ENCODE data around the gene KRTAP12-4. TPM values are rescaled to one million over a fixed set of nuclear protein-coding genes. Genes with fewer than 3 reads are reported as not detected.
"Not testable (repeated sequence)": the region's sequence is repeated elsewhere in the genome, so short reads cannot be mapped to it uniquely, and the experiment has no call there.

The KRTAP12-4 gene
- total RNA-seq, 2 experiments from 2014 or later: not detected

DNA sequence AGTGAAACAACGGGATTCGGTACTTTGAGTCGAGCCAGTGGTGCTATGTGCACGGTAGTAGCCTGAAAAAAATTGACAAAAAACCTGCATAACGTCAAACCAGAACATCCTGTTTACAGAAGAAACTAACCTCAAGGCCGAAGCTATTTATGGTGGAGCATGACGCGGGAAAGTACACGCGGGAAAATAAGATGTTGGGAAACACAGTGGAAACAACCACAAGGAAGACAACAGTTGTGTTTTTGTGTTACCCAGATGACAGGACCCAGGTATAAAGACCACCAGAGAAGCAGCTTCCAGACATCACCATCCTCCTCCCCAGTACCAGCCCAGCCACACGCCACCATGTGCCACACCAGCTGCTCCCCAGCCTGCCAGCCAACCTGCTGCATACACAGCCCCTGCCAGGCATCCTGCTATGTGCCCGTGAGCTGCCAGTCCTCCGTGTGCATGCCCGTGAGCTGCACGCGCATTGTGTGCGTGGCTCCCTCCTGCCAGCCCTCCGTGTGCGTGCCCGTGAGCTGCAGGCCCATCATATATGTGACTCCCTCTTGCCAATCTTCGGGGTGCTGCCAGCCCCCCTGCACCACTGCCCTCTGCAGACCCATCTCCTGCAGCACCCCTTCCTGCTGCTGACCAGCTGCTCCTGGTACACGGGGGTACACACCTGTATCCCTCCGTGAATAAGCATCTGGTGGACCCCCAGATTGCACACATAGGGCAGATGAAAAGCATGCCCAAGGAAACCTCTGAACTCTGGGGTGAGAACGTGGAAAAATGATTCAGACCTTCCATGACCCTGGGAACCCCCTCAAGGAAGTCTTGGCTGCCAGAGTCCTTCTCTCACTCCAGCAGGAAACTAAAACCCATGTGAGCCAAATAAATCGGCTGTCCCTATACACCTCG, 3.4 kb upstream of the KRTAP12-4 start, which contains the start of gene KRTAP12-3:
TSS of gene KRTAP12-3 (plus strand) at position 298 of the 906 bp plus-strand sequence. CDS start at position 346, 48 bp downstream.
- peaks cover 19% of the 10 kb centered on the region for H3K9me3 Mint-ChIP-seq (ENCODE audit: low read depth)
- CTCF ChIA-PET: interaction anchor here (1.0 to 1.6 kb wide), 4 partner anchors 8 to 144 kb away, joined by 3 to 4 read pairs (median 4); partner anchors contain the start of gene UBE2G2
- peaks cover 64% of the 10 kb centered on the region for H3K4me1 Mint-ChIP-seq

GRCh38 chr21:44656868-44657267, 2.4 kb upstream of the KRTAP12-4 start:
- Mint-ChIP-seq H3K9me3 (ENCODE audit: low read depth) (peaks cover 16% of the 10 kb centered on the region), H3K27ac (peak overlapping the region; percentile 96), H3K4me3 (peak overlapping the region; percentile 61), H3K4me1 (peaks cover 64% of the 10 kb centered on the region), H3K36me3 (peaks cover 50% of the 10 kb centered on the region), H3K27me3 (no peaks in the 10 kb centered on the region)
- CTCF ChIA-PET: interaction anchor here (1.2 kb wide), 1 partner anchor 137 kb away, joined by 4 read pairs; no protein-coding TSS in a partner anchor
- ATAC-seq (no peak), DNase-seq (no peak)

More for the DNA sequence above, 3.4 kb upstream of the KRTAP12-4 start, which contains the start of gene KRTAP12-3:
- peaks cover 4% of the 10 kb centered on the region for H3K27me3 Mint-ChIP-seq
- DNase-seq (peak; percentile 70), ATAC-seq (peak; percentile 84)
- H3K4me3 Mint-ChIP-seq: peak within 1 kb of the TSS; percentile 61
- peak within 1 kb of the TSS; percentile 96 for H3K27ac Mint-ChIP-seq
- H3K36me3 Mint-ChIP-seq: peaks cover 54% of the 10 kb centered on the region

GRCh38 chr21:44653656-44654575, 543 bp downstream of the KRTAP12-4 start:
- ATAC-seq (no peak), DNase-seq (peak; percentile 53)
- no peak overlapping the region for H3K4me3 Mint-ChIP-seq
- peak overlapping the region; percentile 56 for H3K27ac Mint-ChIP-seq
- peaks cover 37% of the 10 kb centered on the region for H3K36me3 Mint-ChIP-seq
- CTCF ChIA-PET: no interaction called here
- H3K4me1 Mint-ChIP-seq: peaks cover 54% of the 10 kb centered on the region
- peaks cover 15% of the 10 kb centered on the region for H3K9me3 Mint-ChIP-seq (ENCODE audit: low read depth)
- no peaks in the 10 kb centered on the region for H3K27me3 Mint-ChIP-seq

DNA sequence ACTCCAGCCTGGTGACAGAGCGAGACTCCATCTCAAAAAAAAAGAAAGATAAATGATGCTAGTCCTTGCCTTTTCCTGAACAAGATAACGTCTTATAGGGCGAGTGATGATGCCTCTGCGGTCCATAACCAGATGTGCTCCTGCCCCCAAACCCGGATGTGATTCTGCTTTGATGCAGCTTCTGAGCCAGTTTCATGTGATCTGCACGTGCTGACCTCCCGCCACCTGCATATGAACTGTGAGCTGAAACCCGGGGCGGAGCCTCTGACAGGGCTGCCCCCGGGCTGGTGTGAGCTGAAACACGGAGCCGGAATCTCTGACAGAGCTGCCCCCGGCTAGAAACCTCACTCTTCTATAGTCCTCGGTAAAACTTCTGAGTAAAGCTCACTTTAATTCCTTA, 1.3 kb downstream of the KRTAP12-4 start:
- Mint-ChIP-seq H3K27me3 (no peaks in the 10 kb centered on the region), H3K4me3 (no peak overlapping the region), H3K9me3 (ENCODE audit: low read depth) (peaks cover 15% of the 10 kb centered on the region), H3K4me1 (peaks cover 46% of the 10 kb centered on the region), H3K27ac (no peak overlapping the region), H3K36me3 (peaks cover 33% of the 10 kb centered on the region)
- ATAC-seq (no peak), DNase-seq (no peak)
- CTCF ChIA-PET: no interaction called here

DNA sequence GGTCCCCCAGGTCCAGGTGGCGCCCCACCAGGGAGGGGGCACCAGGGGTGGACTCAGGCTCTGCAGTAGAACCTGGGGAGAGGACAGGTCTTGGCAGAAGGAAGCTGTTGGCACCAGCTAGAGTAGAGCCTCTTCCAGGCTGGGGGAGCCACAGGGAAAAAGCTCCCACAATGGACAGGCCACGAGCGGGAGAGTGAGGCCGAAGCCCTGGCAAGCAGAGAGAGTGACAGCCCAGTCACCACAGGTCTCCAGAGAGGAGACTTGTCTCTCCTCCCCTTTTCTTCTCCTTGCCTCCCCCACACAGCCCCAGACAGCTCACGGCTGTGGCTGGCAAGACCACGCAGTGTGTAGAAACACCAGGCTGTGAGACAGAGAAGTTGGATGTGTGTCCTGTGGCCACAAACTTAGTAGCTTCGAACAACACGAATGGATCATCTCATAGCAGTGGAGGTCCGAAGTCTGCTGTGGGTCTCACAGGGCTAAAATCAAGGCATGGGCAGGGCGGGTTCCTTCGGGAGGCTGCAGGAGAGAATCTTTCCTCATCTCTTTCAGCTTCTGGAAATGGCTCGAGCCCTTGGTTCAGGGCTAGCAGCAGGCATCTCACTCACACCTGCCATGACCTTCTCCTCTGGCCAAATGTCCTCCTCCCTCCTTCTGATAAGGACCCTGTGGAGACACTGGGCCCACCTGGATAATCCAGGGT, 3.3 kb downstream of the KRTAP12-4 start:
- no peak for DNase-seq
- no peak for ATAC-seq
- Mint-ChIP-seq H3K36me3 (peaks cover 15% of the 10 kb centered on the region), H3K4me3 (no peak overlapping the region), H3K4me1 (peaks cover 26% of the 10 kb centered on the region), H3K27ac (no peak overlapping the region), H3K9me3 (ENCODE audit: low read depth) (peaks cover 5% of the 10 kb centered on the region), H3K27me3 (no peaks in the 10 kb centered on the region)
- CTCF ChIA-PET: no interaction called here

DNA sequence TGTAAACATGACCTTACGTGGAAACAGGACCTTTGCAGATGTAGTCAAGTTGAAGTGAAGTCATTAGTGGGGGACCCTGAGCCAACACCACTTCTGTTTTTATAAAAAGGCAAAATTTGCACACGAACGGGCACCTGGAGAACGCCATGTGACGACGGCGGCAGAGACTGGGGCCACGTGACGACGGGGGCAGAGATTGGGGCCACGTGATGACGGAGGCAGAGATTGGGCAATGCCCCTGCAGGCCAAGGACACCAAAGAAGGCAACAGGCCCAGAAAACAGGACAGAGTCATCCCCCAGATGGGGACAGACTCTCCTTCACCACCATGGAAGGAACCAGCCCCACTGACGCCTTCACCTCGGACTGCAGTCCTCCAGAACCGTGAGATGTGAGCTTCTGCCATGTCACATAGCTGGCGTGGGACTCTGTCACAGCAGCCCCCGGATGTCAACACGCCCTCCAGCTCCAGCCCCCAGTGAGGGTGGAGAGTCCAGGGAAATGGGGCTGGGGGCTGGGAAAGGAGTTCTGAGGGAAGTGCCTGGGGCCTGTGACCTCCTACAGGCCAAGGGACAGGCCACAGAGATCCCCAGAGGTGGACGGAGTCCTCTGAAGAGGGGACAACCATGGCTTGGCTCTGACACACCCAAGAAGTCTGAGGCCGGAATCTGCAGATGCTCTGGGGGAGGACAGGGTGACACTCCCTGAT, 4.0 kb downstream of the KRTAP12-4 start:
- Mint-ChIP-seq H3K4me1 (peaks cover 23% of the 10 kb centered on the region), H3K9me3 (ENCODE audit: low read depth) (peaks cover 2% of the 10 kb centered on the region), H3K27me3 (no peaks in the 10 kb centered on the region), H3K27ac (no peak overlapping the region), H3K36me3 (peaks cover 11% of the 10 kb centered on the region), H3K4me3 (no peak overlapping the region)
- CTCF ChIA-PET: interaction anchor here (1.4 kb wide), 1 partner anchor 8 kb away, joined by 4 read pairs; no protein-coding TSS in a partner anchor
- DNase-seq (no peak), ATAC-seq (no peak)

DNA sequence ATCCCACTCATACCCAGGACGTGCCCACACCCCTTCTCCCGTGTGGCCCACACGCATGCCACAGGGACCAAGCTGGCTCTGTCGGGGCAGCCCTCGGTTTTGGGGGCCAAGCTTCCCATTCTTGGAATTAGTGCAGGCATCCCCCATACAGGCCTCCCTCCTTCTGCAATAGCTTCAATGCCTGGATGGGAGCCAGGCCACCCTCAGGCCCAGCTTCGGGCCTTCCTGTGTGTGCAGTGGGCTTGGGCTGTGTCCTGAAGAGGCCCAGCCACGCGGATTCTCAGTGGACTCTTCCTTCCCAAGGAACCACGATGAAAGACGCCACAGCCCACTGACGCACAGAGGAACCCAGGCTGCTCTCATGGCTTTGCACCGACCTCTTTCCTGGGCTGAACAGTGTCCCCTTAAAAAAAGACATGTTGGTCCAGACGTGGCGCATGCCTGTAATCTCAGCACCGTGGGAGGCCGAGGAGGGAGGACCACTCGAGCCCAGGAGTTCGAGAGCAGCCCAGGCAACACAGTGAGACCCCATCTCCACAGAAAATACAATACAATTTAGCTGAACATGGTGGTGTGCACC, 4.8 kb downstream of the KRTAP12-4 start:
- no peak overlapping the region for H3K4me3 Mint-ChIP-seq
- no peak for DNase-seq
- no peak overlapping the region for H3K27ac Mint-ChIP-seq
- peaks cover 5% of the 10 kb centered on the region for H3K9me3 Mint-ChIP-seq (ENCODE audit: low read depth)
- H3K36me3 Mint-ChIP-seq: peaks cover 13% of the 10 kb centered on the region
- CTCF ChIA-PET: interaction anchor here (1.4 kb wide), 1 partner anchor 9 kb away, joined by 4 read pairs; no protein-coding TSS in a partner anchor
- peaks cover 15% of the 10 kb centered on the region for H3K4me1 Mint-ChIP-seq
- no peaks in the 10 kb centered on the region for H3K27me3 Mint-ChIP-seq
- no peak for ATAC-seq

- Mint-ChIP-seq H3K36me3 (peaks cover 10% of the 10 kb centered on the region), H3K9me3 (ENCODE audit: low read depth) (peaks cover 14% of the 10 kb centered on the region), H3K27me3 (no peaks in the 10 kb centered on the region), H3K27ac (no peak overlapping the region), H3K4me3 (no peak overlapping the region), H3K4me1 (peaks cover 6% of the 10 kb centered on the region)
- no peak for ATAC-seq
- DNase-seq: no peak
- CTCF ChIA-PET: interaction anchor here (1.4 kb wide), 1 partner anchor 10 kb away, joined by 4 read pairs; no protein-coding TSS in a partner anchor
Observed at GRCh38 chr21:44648557-44649311, 5.7 kb downstream of the KRTAP12-4 start.

- no peaks in the 10 kb centered on the region for H3K27me3 Mint-ChIP-seq
- H3K4me3 Mint-ChIP-seq: no peak overlapping the region
- H3K9me3 Mint-ChIP-seq (ENCODE audit: low read depth): peaks cover 24% of the 10 kb centered on the region
- no peak overlapping the region for H3K27ac Mint-ChIP-seq
- CTCF ChIA-PET: no interaction called here
- ATAC-seq: no peak
- H3K36me3 Mint-ChIP-seq: peaks cover 13% of the 10 kb centered on the region
- DNase-seq: no peak
- H3K4me1 Mint-ChIP-seq: peaks cover 6% of the 10 kb centered on the region
Observed at GRCh38 chr21:44647222-44647552, 7.3 kb downstream of the KRTAP12-4 start.

GRCh38 chr21:44646366-44647221, 7.9 kb downstream of the KRTAP12-4 start, which contains the start of gene KRTAP10-11:
KRTAP10-11 (plus strand) TSS chr21:44646414; CDS start chr21:44646459, 45 bp downstream.
- H3K27ac Mint-ChIP-seq, H3K4me1 Mint-ChIP-seq, H3K4me3 Mint-ChIP-seq, H3K27me3 Mint-ChIP-seq, ATAC-seq, CTCF ChIA-PET, DNase-seq: not testable (repeated sequence)
- Mint-ChIP-seq H3K9me3 (ENCODE audit: low read depth) (peaks cover 29% of the 10 kb centered on the region), H3K36me3 (peaks cover 13% of the 10 kb centered on the region)

- no peak for DNase-seq
- CTCF ChIA-PET: no interaction called here
- H3K27ac Mint-ChIP-seq: no peak overlapping the region
Observed at GRCh38 chr21:44644878-44645277, 9.6 kb downstream of the KRTAP12-4 start.

More at GRCh38 chr21:44644878-44645277, 9.6 kb downstream of the KRTAP12-4 start:
- Mint-ChIP-seq H3K27me3 (peaks cover 5% of the 10 kb centered on the region), H3K9me3 (ENCODE audit: low read depth) (peaks cover 38% of the 10 kb centered on the region), H3K36me3 (peaks cover 15% of the 10 kb centered on the region), H3K4me3 (no peak overlapping the region), H3K4me1 (peaks cover 3% of the 10 kb centered on the region)
- no peak for ATAC-seq

Measured in activated CD8-positive, alpha-beta memory T cell treated with anti-CD3 and anti-CD28 coated beads, Interleukin-2, amount 10 ng/mL, durations not matched to agents 7 days and 5 days (primary cell).